ENCODE measurements around the gene FBRS.

GRCh38 chr16:30656974-30657865 lies 1.0 kb upstream of the FBRS start:
- no peak for TF ChIP-seq EZH2 (IDR thresholded peaks at IDR 0.05; ENCODE audit: insufficient read depth, poor library complexity, severe bottlenecking)
- no peak for TF ChIP-seq EZH2phosphoT487 (IDR thresholded peaks at IDR 0.05; ENCODE audit: insufficient read depth, low read depth)
